Activated CD4-positive, alpha-beta T cell treated with anti-CD3 and anti-CD28 coated beads for 36 hours (primary cell): Measurements from ENCODE around the gene PRR14L. TPM values are rescaled to one million over a fixed set of nuclear protein-coding genes. Genes with fewer than 3 reads are reported as not detected.

Experiments used
- ATAC-seq: fragments of 200-7000 bp; cut with Tn5 transposase; one replicate; pipeline ENCODE4 v1.10.0; 2021; ENCODE audit warnings: mild to moderate bottlenecking, moderate library complexity
- CTCF ChIA-PET: fragments of 350-600 bp; sonication (Branson Sonifier 250); formaldehyde crosslinking; loops from one replicate; lab custom pipeline; 2021; ENCODE audit warnings: antibody characterized with exemption; lab: Charles Lee
- POLR2A ChIA-PET: fragments of 350-600 bp; sonication (Branson Sonifier 250); formaldehyde crosslinking; loops from one replicate; lab custom pipeline; 2021; ENCODE audit warnings: antibody characterized with exemption, inconsistent platforms; lab: Charles Lee
- DNase-seq: peaks from one replicate; pipeline ENCODE4 v3.0.0-alpha.2; 2020
- H3K27ac Mint-ChIP-seq: one replicate; pipeline ENCODE4 v1.8.0; 2021; ENCODE audit warnings: mixed read lengths
- H3K27me3 Mint-ChIP-seq: one replicate; pipeline ENCODE4 v1.8.0; 2021; ENCODE audit warnings: mixed read lengths
- H3K36me3 Mint-ChIP-seq: one replicate; pipeline ENCODE4 v1.8.0; 2021; ENCODE audit warnings: low read depth, mixed read lengths
- H3K4me1 Mint-ChIP-seq: one replicate; pipeline ENCODE4 v1.8.0; 2021; ENCODE audit warnings: mixed read lengths
- H3K4me3 Mint-ChIP-seq: one replicate; pipeline ENCODE4 v1.8.0; 2021; ENCODE audit warnings: mild to moderate bottlenecking, moderate library complexity, mixed read lengths
- H3K9me3 Mint-ChIP-seq: one replicate; pipeline ENCODE4 v1.8.0; 2021; ENCODE audit warnings: low read depth, mixed read lengths
- intact Hi-C, 2 experiments: fragments of 100-400 bp; cut with DNase I in 1 of 2; cut with micrococcal nuclease in 1 of 2; formaldehyde crosslinking; loops; one replicate each; pipeline versions ENCODE4 v1.14.2 to v1.15.1; 2022 to 2024; cut with DNase I, micrococcal nuclease
- total RNA-seq, 2 experiments: library from RNA; stranded (reverse); gene quantifications; one replicate each; pipeline ENCODE4 v1.2.3, GENCODE V29; 2021

Gene PRR14L
- total RNA-seq, 2 experiments from 2014 or later, result 48.2 to 52.2 TPM

GRCh38 chr22:31659246-31659645, 90.7 kb downstream of the PRR14L start:
- H3K36me3 Mint-ChIP-seq, result no peaks in the 10 kb centered on the region
- H3K4me3 Mint-ChIP-seq, result no peak overlapping the region
- H3K27me3 Mint-ChIP-seq, result no peaks in the 10 kb centered on the region
- intact Hi-C loops, result no loop called here
- no peak for DNase-seq
- POLR2A ChIA-PET, result no interaction called here
- H3K27ac Mint-ChIP-seq, result no peak overlapping the region
- peaks cover 27% of the 10 kb centered on the region for H3K4me1 Mint-ChIP-seq
- CTCF ChIA-PET, result interaction anchor here (0.6 kb wide), 1 partner anchor 362 kb away, joined by 3 read pairs; no protein-coding TSS in a partner anchor
- no peak for ATAC-seq
- H3K9me3 Mint-ChIP-seq, result no peaks in the 10 kb centered on the region

- no peak overlapping the region for H3K27ac Mint-ChIP-seq
- DNase-seq, result no peak
- H3K4me1 Mint-ChIP-seq, result peaks cover 42% of the 10 kb centered on the region
- H3K36me3 Mint-ChIP-seq, result peaks cover 2% of the 10 kb centered on the region
- no peak for ATAC-seq
- intact Hi-C loops, result no loop called here
- no peaks in the 10 kb centered on the region for H3K9me3 Mint-ChIP-seq
- H3K27me3 Mint-ChIP-seq, result no peaks in the 10 kb centered on the region
- no peak overlapping the region for H3K4me3 Mint-ChIP-seq
- CTCF ChIA-PET, result interaction anchor here (1.3 to 3.1 kb wide), 2 partner anchors 11 to 203 kb away, joined by 4 to 10 read pairs; no protein-coding TSS in a partner anchor
- POLR2A ChIA-PET, result interaction anchor here (0.7 kb wide), 1 partner anchor 105 kb away, joined by 3 read pairs; no protein-coding TSS in a partner anchor
Measured at GRCh38 chr22:31654408-31654807, 95.5 kb downstream of the PRR14L start.

- H3K27ac Mint-ChIP-seq, result peak overlapping the region; percentile 17
- H3K4me1 Mint-ChIP-seq, result peaks cover 42% of the 10 kb centered on the region
- POLR2A ChIA-PET, result interaction anchor here (0.8 kb wide), 1 partner anchor 354 kb away, joined by 4 read pairs; no protein-coding TSS in a partner anchor
- intact Hi-C loops, result no loop called here
- no peak overlapping the region for H3K4me3 Mint-ChIP-seq
- no peak for ATAC-seq
- H3K36me3 Mint-ChIP-seq, result peaks cover 6% of the 10 kb centered on the region
- CTCF ChIA-PET, result interaction anchor here (1.3 to 3.1 kb wide), 3 partner anchors 8 to 202 kb away, joined by 4 to 10 read pairs (median 4); partner anchors contain the start of gene PISD
- DNase-seq, result no peak
- no peaks in the 10 kb centered on the region for H3K27me3 Mint-ChIP-seq
- H3K9me3 Mint-ChIP-seq, result no peaks in the 10 kb centered on the region
Measured at GRCh38 chr22:31653944-31654343, 96.0 kb downstream of the PRR14L start.

GRCh38 chr22:31652911-31653684, 96.8 kb downstream of the PRR14L start:
- Mint-ChIP-seq H3K36me3 (peaks cover 9% of the 10 kb centered on the region), H3K27ac (no peak overlapping the region), H3K27me3 (no peaks in the 10 kb centered on the region), H3K4me1 (peaks cover 41% of the 10 kb centered on the region), H3K4me3 (no peak overlapping the region), H3K9me3 (no peaks in the 10 kb centered on the region)
- CTCF ChIA-PET, result interaction anchor here (1.3 to 3.1 kb wide), 3 partner anchors 9 to 201 kb away, joined by 4 to 10 read pairs (median 4); partner anchors contain the start of gene PISD
- DNase-seq, result no peak
- intact Hi-C loops, result no loop called here
- POLR2A ChIA-PET, result interaction anchor here (0.8 kb wide), 1 partner anchor 355 kb away, joined by 4 read pairs; no protein-coding TSS in a partner anchor
- no peak for ATAC-seq

- CTCF ChIA-PET, result interaction anchor here (3.1 kb wide), 1 partner anchor 13 kb away, joined by 10 read pairs; no protein-coding TSS in a partner anchor
- H3K27ac Mint-ChIP-seq, result no peak overlapping the region
- ATAC-seq, result no peak
- peaks cover 16% of the 10 kb centered on the region for H3K36me3 Mint-ChIP-seq
- no peaks in the 10 kb centered on the region for H3K9me3 Mint-ChIP-seq
- intact Hi-C loops, result no loop called here
- no peak overlapping the region for H3K4me3 Mint-ChIP-seq
- H3K4me1 Mint-ChIP-seq, result peaks cover 48% of the 10 kb centered on the region
- no peaks in the 10 kb centered on the region for H3K27me3 Mint-ChIP-seq
- DNase-seq, result no peak
- POLR2A ChIA-PET, result no interaction called here
Measured at GRCh38 chr22:31652088-31652487, 97.8 kb downstream of the PRR14L start.

GRCh38 chr22:31651664-31652063, 98.3 kb downstream of the PRR14L start:
- Mint-ChIP-seq H3K4me3 (no peak overlapping the region), H3K36me3 (peaks cover 19% of the 10 kb centered on the region), H3K27me3 (no peaks in the 10 kb centered on the region), H3K9me3 (no peaks in the 10 kb centered on the region), H3K4me1 (peaks cover 52% of the 10 kb centered on the region), H3K27ac (peak overlapping the region; percentile 43)
- intact Hi-C loops, result no loop called here
- ChIA-PET CTCF (no interaction called here), POLR2A (no interaction called here)
- ATAC-seq, result no peak
- no peak for DNase-seq

GRCh38 chr22:31650391-31650790, 99.5 kb downstream of the PRR14L start:
- peaks cover 60% of the 10 kb centered on the region for H3K4me1 Mint-ChIP-seq

GRCh38 chr22:31647523-31648320, 102.2 kb downstream of the PRR14L start:
- peaks cover 59% of the 10 kb centered on the region for H3K4me1 Mint-ChIP-seq
- H3K27ac Mint-ChIP-seq, result peak overlapping the region; percentile 82
- peaks cover 31% of the 10 kb centered on the region for H3K36me3 Mint-ChIP-seq
- DNase-seq (no peak), ATAC-seq (no peak)
- no peaks in the 10 kb centered on the region for H3K27me3 Mint-ChIP-seq
- ChIA-PET POLR2A (no interaction called here), CTCF (interaction anchor here (1.1 to 1.4 kb wide), 2 partner anchors 14 to 18 kb away, joined by 5 to 6 read pairs; no protein-coding TSS in a partner anchor)
- H3K9me3 Mint-ChIP-seq, result no peaks in the 10 kb centered on the region
- intact Hi-C loops, result loop anchor here in 1 of 2 experiments (2.0 kb wide), 1 partner anchor 13 kb away; no protein-coding TSS in a partner anchor
- no peak overlapping the region for H3K4me3 Mint-ChIP-seq

More at GRCh38 chr22:31650391-31650790, 99.5 kb downstream of the PRR14L start:
- no peaks in the 10 kb centered on the region for H3K9me3 Mint-ChIP-seq
- DNase-seq (no peak), ATAC-seq (no peak)
- H3K36me3 Mint-ChIP-seq, result peaks cover 27% of the 10 kb centered on the region
- intact Hi-C loops, result no loop called here
- H3K4me3 Mint-ChIP-seq, result no peak overlapping the region
- CTCF ChIA-PET, result no interaction called here
- H3K27me3 Mint-ChIP-seq, result no peaks in the 10 kb centered on the region
- no peak overlapping the region for H3K27ac Mint-ChIP-seq
- POLR2A ChIA-PET, result no interaction called here

- Mint-ChIP-seq H3K4me1 (peaks cover 53% of the 10 kb centered on the region), H3K9me3 (no peaks in the 10 kb centered on the region), H3K27ac (peak overlapping the region; percentile 82), H3K4me3 (no peak overlapping the region), H3K36me3 (peaks cover 31% of the 10 kb centered on the region), H3K27me3 (no peaks in the 10 kb centered on the region)
- DNase-seq, result no peak
- ChIA-PET POLR2A (interaction anchor here (0.8 kb wide), 1 partner anchor 17 kb away, joined by 3 read pairs; no protein-coding TSS in a partner anchor), CTCF (interaction anchor here (1.1 to 1.4 kb wide), 2 partner anchors 13 to 19 kb away, joined by 5 to 6 read pairs; no protein-coding TSS in a partner anchor)
- intact Hi-C loops, result loop anchor here in 1 of 2 experiments (2.0 kb wide), 1 partner anchor 14 kb away; no protein-coding TSS in a partner anchor
- ATAC-seq, result no peak
Measured at GRCh38 chr22:31647066-31647465, 102.9 kb downstream of the PRR14L start.

GRCh38 chr22:31646186-31647019, 103.5 kb downstream of the PRR14L start:
- Mint-ChIP-seq H3K36me3 (peaks cover 31% of the 10 kb centered on the region), H3K4me3 (peak overlapping the region; percentile 28), H3K4me1 (peaks cover 46% of the 10 kb centered on the region), H3K27me3 (no peaks in the 10 kb centered on the region), H3K27ac (peak overlapping the region; percentile 82), H3K9me3 (no peaks in the 10 kb centered on the region)
- POLR2A ChIA-PET, result interaction anchor here (0.8 to 0.9 kb wide), 2 partner anchors 15 to 16 kb away, joined by 3 read pairs; partner anchors contain the start of gene PISD
- intact Hi-C loops, result loop anchor here in 1 of 2 experiments (2.0 kb wide), 1 partner anchor 14 kb away; no protein-coding TSS in a partner anchor
- CTCF ChIA-PET, result interaction anchor here (0.6 to 1.4 kb wide), 4 partner anchors 12 to 222 kb away, joined by 3 to 6 read pairs (median 4); no protein-coding TSS in a partner anchor
- ATAC-seq (peak; percentile 86), DNase-seq (peak; percentile 60)
